Measurements from ENCODE around the gene PPFIBP2.

Gene PPFIBP2

DNA sequence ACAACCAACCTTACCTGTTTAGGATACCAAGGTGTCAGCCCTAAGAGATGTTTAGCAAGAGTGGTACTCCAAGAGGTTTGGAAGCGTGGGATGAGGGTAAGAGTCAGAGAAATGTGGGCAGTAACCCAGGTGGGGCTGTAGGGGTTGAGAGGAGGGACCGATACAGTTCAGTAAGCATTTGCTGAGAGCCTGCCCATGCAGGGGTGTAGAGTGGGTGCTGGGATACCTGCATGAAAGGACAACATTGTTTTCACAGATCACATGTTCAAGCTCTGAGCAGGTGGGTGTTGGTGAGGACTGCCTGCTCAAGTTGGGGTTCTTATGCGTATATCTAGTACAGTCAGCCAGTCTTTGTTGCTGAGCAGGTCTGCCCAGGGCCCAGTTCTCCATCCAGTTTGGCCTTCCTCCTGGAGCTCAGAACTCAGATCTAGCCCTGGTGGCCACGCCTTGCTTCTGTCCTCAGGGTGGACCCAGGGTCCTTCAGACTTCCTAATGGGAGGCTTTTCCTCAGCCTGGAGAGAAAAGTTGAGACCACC is 14.8 kb downstream of the PPFIBP2 start:
- no peak for DNase-seq

DNA sequence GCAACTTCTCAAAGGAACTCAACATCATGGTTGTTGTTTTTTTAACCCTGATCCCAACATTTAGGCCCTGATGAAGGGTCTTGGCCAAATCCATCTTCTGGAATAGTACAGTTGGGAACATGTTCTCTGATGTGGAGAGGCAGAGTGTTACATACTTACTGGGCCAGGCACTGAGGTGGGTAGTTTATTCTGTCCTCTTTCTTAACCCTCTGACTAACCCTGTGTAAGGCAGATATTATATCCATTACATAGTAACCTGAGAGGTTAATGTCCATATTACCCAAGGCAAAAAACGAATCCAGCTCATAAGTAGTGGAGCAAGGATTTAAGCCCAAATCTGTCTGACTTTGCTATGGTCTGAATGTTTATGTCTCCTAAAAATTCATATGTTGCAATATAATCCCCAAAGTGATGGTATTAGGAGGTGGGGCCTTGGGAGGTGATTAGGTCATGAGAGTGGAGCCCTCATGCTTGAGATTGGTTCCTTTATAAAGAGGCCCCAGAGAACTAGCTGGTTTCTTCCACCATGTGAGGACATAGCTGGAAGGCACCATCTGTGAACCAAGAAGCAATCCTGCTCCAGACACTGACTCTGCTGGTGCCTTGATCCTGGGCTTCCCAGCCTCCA is 16.3 kb downstream of the PPFIBP2 start:
- no peak for DNase-seq

DNA sequence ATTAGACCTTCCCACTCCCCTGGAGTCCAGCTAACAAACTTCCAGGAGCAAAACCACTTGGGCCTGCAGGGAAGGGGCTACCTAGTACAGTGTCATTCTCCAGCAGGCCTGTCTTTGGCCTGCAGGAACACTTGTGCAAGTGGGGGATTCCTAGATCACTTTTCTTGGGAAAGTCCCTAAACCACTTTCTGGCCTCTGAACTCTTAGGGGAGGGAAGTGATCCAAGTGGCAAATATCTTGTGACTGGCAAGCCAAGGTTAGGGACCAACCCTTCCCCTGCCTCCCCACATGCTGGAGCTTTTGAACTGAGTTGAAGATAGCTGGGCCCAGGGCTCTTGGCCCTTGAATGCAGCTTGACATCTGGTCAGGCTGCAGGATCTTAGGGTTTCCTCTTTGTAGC is 17.2 kb downstream of the PPFIBP2 start:
- no peak for DNase-seq

DNA sequence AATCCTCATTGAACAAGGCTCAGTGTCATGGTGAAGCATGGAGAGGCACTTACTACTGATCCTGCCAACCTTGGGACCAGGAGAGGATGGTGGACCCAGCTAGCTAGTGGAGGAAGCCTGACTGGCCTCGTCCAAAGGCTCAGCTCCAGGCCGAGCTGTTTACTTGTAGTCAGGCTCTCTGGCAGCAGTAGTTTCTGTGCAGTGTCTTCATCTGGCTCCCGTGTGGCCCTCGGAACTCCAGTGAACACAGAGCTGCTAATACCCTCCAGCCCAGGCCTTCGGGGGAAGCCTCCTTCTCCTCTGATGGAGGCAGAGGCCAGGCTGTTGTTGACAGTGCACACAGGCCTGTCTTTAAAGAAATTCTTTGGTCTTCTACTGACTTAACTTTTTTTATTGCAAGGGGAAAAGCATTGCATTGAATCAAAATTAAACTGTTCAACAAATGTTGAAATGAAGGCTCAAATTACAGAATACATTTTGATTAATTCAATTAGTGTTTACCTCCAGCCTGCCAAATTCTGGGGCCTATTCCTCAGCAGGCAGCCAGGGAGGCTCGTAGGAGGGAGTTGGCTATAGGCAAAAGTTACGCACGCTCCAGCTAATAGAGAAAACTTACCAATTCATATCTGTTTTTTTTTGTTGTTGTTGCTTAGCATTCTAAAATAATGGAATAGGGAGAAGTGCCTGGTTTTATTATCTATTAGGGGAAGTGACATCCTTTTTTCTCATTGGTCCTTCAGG is 18.8 kb downstream of the PPFIBP2 start:
- no peak for DNase-seq

DNA sequence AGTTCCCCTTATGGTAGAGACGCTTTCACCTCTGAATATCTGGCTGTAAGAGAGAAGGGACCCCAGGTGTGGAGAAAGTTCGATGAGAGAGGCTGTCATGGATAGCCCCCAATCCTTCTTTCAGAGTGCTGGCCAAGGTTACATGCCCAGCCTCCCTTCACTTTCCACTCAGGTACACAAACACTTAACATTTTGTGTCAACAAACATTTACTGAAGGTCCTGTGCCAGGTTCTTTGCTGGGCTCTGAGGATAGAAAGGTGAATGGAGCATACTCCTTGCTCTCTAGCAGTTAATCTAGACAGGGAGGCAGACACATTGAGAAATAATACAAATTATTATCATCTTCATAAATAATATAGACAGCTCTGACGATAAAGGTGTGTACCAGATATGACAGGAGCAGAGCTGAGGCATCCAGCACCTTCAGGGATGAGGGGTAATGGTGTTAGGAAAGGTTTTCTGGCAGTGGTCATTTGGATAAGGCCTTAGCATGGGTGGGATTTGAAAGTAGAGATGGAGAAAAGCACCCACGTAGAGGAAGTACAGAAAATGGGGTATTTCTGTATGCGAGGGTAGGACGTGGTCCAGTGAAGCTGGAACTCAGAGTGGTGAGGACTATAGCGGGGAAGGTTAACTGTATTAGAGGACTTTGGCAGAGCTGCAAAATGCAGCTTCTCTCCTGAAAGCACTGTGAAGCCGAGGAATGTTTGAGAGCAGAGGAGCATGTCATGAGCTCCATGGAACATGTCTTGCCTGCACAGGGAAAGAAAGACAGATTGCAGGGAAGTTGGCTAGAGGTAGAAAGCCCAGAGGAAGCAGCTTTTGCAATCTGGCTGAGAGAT is 19.6 kb downstream of the PPFIBP2 start:
- DNase-seq: no peak

DNA sequence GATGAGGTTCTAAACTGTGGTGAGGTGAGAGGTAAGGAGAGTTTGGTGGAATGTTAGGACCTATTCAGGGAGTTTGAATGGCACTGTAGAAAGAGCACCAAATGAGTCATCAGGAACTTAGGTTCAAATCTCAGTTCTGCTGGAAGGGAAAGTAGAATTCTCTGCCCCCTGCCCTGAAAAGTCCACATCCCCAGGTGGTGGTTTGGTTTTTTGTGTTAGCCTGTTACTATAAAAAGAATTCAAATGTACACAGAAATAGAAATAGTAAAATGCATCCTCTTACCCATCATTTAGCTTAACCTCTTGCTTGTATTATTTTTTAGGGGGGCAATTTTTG is 20.2 kb downstream of the PPFIBP2 start:
- no peak for DNase-seq

DNA sequence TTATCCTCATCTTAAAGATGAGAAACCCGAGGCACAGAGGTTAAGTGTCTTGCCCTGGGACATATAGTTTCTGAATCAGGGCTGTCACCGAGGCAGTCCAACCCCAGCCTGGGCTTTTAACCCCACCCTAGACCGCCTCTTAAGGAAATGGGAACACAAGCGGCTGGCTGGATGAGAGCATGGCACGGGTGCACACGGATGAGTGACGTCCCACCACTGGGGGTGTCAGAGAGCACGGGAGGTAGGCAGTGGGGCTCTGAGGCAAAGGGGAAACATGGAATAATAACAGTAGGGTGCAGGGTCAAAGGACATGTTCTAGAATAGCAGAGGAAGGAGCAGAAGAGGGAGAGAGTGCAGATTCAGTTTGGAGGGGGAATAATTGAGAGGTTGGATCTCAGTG is 22.3 kb downstream of the PPFIBP2 start:
- DNase-seq: no peak

DNA sequence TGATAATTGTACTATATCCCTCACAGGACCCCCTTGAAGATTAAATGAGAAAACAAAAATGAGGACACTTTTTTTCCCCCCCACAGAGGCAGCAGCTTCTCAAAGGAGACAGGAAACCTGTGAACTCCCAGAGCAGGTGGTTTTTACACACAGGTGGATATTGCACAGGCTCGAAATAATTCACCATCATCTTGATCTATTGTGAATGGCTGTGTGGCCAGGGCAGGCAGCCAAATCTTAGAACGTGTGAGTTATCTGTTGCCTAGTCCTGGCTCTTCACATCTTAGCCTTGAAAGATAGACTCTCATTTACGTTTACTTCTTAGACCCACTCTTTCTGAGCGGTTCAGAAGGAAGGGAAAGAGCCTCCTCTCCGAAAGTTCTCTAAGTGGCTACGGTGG is 23.5 kb downstream of the PPFIBP2 start:
- no peak for DNase-seq

DNA sequence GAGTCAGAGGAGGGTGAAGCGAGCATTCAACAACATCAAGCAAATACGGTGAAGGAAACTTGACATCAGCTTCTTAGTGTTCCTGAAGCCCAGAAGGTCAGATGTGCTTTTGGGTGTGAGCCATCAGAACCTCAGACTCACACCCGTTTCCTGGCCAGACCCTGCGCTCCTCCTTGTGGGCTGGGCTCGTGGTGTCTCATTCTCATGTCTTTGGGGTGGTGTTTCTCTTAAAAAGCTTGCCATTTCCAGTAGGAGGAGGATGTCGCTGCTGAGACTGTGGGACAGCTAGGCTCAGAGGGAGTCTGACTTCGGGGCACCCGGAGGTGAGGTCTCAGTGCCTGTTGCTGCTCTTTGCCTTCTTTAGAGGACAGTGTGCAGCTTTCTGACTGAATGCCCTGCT is 24.2 kb downstream of the PPFIBP2 start:
- DNase-seq: no peak

DNA sequence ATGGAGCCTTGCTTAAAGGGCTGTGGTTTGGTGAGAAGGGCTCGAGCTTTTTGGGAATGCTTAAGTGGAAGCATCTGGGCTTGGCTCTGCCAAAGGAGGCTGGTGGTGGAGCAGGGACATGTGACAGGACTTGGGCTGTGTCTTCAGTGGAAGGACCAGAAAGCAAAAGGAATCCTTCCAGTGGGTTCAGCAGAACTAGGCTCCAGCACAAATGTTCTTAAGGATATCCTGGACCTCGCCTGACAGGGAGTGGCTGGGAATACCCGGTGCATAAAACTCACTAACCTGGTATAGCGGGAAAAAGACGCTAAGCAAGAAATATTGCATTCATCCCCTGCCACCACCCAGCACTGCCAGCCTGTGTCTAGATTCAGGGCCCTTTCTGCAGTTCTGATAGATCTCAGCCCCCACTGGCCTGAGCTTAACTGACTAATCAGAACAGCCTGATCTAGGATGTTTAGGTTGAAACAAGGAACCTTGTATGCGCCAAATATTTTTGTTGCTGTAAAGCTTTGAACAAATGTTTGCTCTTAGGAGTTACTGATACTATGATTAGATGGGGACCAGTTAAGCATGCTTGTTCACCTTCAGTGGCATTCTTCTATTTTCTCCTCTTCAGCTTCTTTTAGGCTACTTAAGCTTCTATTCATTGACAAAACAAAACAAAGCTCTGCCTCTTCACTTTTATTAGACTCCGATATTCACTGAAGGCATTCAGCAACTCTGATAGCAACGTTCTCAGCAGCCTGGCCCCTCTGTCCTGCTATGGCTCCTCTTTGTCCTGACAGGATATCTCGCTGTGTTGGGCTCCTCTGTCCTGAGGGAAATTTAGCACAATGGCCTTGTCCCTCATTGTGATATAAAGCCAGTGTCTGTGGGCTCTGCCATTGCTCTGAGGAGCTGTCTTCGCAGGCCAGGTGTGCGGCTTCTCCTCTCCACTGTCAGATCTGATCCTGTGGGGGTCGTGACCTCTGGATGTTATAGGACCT is 25.0 kb downstream of the PPFIBP2 start:
- DNase-seq: no peak

DNA sequence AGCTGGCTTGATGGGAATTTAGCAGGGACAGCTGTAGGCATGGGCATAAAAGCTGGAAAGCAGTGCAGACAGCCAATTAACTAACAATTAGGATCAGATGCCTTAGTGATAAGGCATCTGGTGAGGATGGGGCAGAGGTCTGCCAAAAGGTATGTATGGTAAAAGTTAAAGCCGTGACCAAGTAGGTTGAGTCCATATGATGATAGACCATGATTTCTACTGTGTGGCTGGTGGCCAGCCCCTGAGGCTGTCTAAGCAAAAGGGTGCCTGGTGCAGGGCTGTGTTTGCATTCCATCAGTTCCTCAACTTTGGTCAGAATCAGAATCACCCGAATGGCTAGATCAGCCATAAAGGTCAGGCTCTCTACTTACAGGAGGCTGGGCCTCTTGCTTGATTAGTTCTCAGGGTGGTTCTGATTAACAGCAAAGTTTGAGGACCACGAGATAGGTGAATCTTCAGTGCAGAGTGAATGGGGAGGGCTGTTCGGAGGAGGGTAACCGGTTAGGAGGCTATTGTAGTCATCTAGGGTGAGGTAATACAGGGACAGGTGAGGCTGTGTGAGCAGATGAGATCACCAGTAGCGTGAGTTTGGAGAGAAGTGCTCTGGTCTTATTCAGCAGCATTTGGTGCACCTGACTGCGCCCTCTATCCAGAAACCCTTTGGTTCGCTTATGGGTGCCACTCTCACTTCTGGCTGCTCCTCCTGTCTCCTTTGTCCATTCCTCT is 27.2 kb downstream of the PPFIBP2 start:
- no peak for DNase-seq

DNA sequence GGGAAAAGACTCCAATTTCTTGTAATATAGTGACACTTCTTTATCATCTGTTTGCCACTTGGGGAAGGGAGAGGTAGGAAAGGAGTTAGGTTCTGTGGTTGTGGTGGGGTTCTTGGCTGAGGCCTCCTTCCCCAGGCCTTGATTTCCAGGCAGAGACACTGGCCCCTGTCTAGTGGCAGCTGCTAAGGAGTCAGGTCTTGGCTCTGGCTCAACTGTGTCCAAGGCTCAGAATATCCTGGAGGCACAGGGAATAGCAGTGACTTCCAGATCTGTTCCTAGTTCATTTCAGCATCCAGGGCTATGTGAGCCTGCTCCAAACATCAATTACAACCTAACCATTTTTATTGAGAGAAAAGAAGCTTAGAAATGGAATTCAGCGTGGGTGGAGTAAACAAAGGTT is 29.5 kb downstream of the PPFIBP2 start:
- DNase-seq: no peak

DNA sequence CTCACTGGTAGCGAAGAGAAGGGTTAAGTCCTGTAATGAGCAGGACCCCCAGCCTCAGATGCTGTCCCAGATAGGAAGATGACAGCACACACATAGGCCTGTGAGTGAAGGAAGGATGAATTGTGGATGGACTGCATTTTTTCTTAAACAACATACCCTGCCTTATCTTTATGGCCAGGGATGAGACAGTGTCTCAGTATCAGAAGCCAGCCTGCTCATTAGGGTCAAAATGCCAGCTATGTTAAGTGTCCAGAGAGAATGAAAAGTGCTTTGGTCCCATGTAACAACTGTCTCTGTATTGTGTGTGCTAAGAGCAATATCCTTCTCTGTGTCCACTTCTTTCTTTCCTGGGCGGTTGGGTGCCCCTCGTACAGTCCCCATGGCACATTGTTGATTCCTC is 30.2 kb downstream of the PPFIBP2 start:
- no peak for DNase-seq

DNA sequence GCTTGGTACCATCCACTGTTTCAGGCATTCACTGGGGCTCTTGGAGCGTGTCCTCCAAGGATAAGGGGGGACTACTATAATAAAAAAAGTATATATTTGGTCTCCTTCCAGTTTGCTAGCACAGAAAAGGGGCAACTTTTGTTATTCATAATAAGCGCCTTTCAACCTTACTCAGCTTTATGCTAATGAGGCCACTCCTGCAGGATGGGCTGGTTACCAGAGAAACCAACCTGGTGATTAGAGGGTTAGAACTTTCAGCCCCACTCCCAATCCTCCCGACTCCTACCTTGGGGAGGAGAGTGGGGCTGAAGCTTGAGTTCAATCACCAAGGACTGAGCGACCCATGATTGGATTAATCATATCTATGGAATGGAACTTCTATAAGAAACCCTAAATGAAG is 31.8 kb downstream of the PPFIBP2 start:
- DNase-seq: no peak

DNA sequence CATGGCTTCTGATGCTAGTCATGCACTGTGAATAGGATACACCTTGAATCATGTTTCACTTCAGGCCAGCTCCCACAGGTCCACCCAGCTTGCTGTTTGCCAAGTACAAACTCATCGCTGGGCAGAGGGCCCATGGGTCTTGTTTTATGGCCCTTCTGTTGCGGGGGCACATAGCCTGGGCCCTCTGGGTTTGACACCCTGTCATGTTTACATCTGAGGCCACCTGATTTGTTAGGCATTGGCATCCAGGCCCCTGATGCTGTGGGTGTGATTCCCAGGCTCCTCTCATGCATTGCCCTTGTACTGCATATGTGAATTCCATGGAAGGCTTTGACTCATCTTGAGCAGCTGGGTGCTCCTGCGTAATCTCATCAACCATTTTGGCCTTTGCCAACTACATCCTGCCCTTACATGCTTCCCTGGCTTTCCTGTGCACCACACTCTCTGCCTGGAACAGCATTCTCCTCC is 32.6 kb downstream of the PPFIBP2 start:
- no peak for DNase-seq

DNA sequence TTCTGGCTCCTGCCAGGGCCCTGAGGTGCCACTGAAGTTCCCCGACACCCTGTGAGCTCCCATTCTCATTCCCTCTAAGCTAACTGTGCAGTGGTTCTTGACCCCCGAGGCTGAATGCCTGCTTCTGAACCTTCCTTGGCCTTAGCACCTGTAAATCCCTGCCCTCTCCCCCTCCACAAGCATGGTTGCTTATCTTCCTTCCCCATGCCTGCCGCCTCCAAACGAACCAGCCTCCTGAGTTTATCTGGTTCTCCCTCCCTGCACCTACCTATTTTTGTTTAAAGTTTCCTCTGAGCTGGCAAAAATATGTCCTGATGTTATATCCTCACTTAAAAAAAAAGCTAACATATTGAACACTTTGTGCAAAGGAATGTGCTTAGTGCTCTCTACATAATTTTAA is 33.9 kb downstream of the PPFIBP2 start:
- DNase-seq: no peak

DNA sequence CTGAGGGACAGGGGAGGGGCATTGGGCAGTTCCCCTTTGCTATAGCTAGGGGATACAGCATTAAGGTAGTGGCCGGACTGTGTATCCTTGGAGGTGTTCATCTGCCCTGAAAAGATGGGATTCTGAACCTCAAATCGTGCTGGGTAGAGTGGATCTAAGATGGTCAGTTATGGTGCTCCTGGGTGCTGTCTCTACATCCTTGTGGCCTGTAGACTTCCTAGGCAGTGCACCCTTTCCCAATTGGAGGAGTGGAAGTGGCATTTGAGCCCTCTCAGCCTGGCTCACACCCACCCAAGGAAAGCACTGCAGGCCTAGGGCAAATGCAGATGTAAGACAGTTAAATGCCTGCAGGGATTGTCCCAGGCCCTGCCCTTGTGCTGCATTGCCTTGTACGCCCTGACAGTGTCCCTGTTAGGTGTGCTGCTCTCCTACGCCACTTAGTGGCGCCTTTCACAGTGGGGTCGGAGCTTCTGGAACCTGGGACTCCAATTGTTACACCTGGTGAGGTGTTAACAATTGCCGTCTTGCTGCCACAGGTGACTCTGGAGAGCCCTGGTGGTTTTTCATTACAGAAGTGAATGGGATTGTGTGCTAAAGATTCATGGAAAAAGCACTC is 35.0 kb downstream of the PPFIBP2 start:
- no peak for DNase-seq

DNA sequence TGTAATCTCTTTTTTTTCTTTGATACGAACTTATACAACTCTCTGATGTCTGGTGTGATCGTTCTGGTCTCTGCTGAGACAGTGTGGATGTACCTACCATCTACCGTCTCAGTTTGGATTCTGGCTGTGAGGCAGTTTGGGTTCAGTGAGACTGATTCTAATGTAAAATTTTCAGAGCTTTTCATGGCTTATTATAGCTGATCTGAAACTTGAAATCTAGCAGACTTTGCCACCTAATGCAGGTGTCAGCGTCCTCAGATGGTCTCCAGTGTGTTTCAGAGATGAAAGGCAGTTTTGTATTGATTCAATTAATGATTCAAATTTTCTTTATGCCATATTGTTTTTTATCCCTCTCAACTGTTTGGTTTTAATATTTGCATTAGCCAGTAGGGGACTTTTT is 35.9 kb downstream of the PPFIBP2 start:
- no peak for DNase-seq

DNA sequence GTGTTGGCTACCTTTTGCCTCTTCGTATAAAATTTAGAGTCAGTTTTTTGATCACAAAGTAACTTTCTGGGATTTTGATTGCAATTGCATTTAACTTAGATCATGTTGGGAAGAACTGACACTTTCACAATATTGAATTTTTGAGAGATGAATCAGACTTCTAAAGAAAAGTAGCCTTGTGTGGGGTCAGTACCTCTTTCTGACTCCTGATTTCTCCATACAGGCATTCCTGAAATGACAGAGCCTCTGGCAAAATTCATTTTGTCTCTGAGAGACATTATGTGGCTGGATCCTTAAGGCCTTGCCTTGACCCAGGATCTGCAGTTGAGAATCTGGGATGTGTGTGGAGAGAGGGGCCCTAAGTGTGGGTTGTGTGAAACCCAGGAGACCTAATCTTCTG is 37.8 kb downstream of the PPFIBP2 start:
- no peak for DNase-seq

DNA sequence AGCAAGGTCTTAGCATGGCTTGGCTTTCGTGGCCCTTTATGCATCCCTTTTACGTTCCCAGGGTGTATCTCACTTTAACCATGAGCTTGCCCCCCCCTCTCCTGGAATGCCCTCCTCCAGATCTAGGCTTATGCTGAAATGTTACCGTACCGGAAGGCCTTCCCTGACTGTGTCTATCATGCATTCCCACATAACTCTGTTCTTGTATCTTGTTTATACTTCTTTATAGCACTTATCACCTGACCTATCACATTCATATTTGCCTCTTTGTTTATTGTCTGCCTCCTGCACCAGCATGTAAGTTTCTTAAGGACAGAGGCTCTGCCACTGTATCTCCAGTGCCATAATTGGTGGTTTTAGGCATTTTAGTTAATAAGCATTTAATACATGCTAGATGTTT is 38.9 kb downstream of the PPFIBP2 start:
- DNase-seq: no peak

DNA sequence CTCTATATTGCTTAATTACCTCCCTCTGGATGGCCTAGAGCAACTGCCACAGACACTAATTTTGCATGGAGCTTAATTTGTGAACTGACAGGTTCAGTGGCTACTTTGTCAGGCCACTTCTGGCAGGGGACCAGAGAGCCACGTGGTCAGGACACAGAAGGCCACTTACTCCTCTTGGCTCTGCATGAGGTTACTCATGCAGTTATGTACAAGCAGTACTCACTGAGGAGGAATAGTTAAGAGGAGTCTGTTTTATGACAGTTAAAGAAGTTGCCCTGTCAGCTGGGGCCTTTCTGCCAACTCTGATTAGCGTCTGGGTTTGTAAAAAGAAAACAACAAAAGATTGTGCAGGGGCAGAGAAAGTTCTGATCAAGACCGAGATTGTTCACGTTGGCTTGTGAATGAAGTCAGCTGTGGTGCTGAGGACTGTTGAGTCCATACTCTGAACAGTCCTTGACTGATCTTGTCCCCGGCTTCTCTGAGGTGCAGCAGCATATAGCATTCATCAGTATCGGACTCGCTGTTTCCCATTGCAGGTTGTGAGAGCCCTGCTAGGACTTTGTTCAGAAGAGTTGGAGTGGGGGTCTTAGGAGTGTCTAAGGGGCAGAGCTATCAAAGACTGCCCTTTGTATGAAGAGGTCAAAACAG is 41.4 kb downstream of the PPFIBP2 start:
- no peak for DNase-seq
